SH-SY5Y (cell line): ENCODE data around the gene AKR1B15.

ENCODE experiments used
- GATA2 ChIP-seq: IDR thresholded peaks from 2 replicates; pipeline ENCODE4 v1.6.1; 2011; ENCODE audit warnings: mild to moderate bottlenecking, low read depth, low read length
- GATA3 ChIP-seq: IDR thresholded peaks from 2 replicates; pipeline ENCODE4 v1.6.1; 2011; ENCODE audit warnings: low read depth, mild to moderate bottlenecking, low read length, moderate library complexity

- TF ChIP-seq GATA3 (no peak), GATA2 (no peak)
Measured at GRCh38 chr7:134500406-134500805, 48.5 kb upstream of the AKR1B15 start.
